Adrenal gland (tissue), 12 donors: ENCODE measurements around the gene FSTL5. TPM values are rescaled to one million over a fixed set of nuclear protein-coding genes. Genes with fewer than 3 reads are reported as not detected.

Experiments used
- DNase-seq, 7 donors: peaks; one replicate each; pipeline ENCODE4 v3.0.0-alpha.2; 2019 to 2020
- H3K27ac ChIP-seq, 5 donors: fragments of 200-600 bp; sonication (generic) in 4 of 5; 1 replicate in 3 of 5; 2 replicates in 2 of 5; pipeline versions ENCODE4 v1.5.1 to v1.8.0; 2016 to 2020; ENCODE audit warnings: mild to moderate bottlenecking in 1 of 5
- H3K27me3 ChIP-seq: fragments of 200-600 bp; 2 replicates; pipeline ENCODE4 v1.8.0; 2021
- H3K36me3 ChIP-seq, 2 donors: fragments of 200-600 bp; replicated peaks in 1 of 2; 1 replicate in 1 of 2; 2 replicates in 1 of 2; pipeline versions ENCODE4 v1.5.1 to v1.8.0; 2018 to 2022
- H3K4me1 ChIP-seq, 2 donors: fragments of 200-600 bp; replicated peaks in 1 of 2; 1 replicate in 1 of 2; 2 replicates in 1 of 2; pipeline versions ENCODE4 v1.5.1 to v1.8.0; 2018 to 2021
- H3K4me3 ChIP-seq, 4 donors: fragments of 200-600 bp; sonication (generic) in 3 of 4; one replicate each; pipeline ENCODE4 v1.5.1; 2016 to 2018
- H3K9me3 ChIP-seq, 3 donors: fragments of 200-600 bp; sonication (generic) in 1 of 3; replicated peaks in 1 of 3; 1 replicate in 2 of 3; 2 replicates in 1 of 3; pipeline versions ENCODE4 v1.5.1 to v1.8.0; 2016 to 2021
- CTCF ChIP-seq, 6 experiments: fragments of 450-650 bp in 4 of 6; fragments of 200-600 bp in 2 of 6; sonication (generic) in 1 of 6; IDR thresholded peaks; 1 replicate in 5 of 6; 2 replicates in 1 of 6; pipeline versions ENCODE4 v1.5.1 to v1.8.0; 2016 to 2021; ENCODE audit warnings: antibody characterized with exemption in 6 of 6, mild to moderate bottlenecking in 2 of 6, moderate library complexity in 1 of 6
- POLR2A ChIP-seq, 2 donors: fragments of 450-650 bp; IDR thresholded peaks; one replicate each; pipeline ENCODE4 v1.6.1; 2017; ENCODE audit warnings: antibody characterized with exemption in 2 of 2, mild to moderate bottlenecking in 2 of 2, moderate library complexity in 1 of 2
- WGBS, 4 donors: extraction: QIAGEN DNeasy Blood & Tissue Kit in 2 of 4; methylation state at CpG; one replicate each; pipeline versions ENCODE4 v1.1.5 to v1.1.7; 2013 to 2017; 5-methylcytosine and 5-hydroxymethylcytosine counted together
- intact Hi-C, 2 donors: fragments of 100-400 bp; cut with DNase I; formaldehyde crosslinking; loops; one replicate each; pipeline versions ENCODE4 v1.14.1 to v1.15.0; 2022 to 2023
- polyA plus RNA-seq, 3 donors: library from polyadenylated mRNA; stranded (reverse); fragments of 200-250 nt in 2 of 3; fragments of 350-450 nt in 1 of 3; fragmentation: Illumina TruSeq in 1 of 3; extraction: RNeasy Lipid Tissue Mini Kit (QIAGEN cat#74804) in 1 of 3; gene quantifications; one replicate each; pipeline ENCODE4 v1.2.3, GENCODE V29; 2013 to 2014
- total RNA-seq, 9 donors: library from RNA; depleted of rRNA in 4 of 9; stranded (reverse); fragments of >200 nt in 4 of 9; fragments of 120-200 nt in 1 of 9; fragmentation: NEBNext Ultra II Directional in 1 of 9; extraction: Animal tissue kit (Norgen Biotek cat#: 25700) in 1 of 9; gene quantifications; one replicate each; pipeline versions ENCODE4 v1.1.0 to v1.2.4, GENCODE V29; 2013 to 2023
- donor health status: healthy with polysubstance abuse.
- donor health status: Bipolar disorder and iron deficiency.
- donor health status: DM: yes; HTN: yes; CAD: no.
- donor health status: DM: no; HTN: no; CAD: no.
- donor health status: DM: no; HTN: no; CAD: no.
- donor health status: DM: yes; HTN: yes; CAD: no.

FSTL5 gene
- total and polyA plus RNA-seq, 12 donors = 0.10 to 7.7 (median 0.64) TPM; not detected in 3

- intact Hi-C loops = no loop called here
- no peaks in the 10 kb centered on the region for H3K4me1 ChIP-seq
- 57 to 74% (median 67%) methylated on average over 1 of the region's 1 CpG for WGBS, 4 donors
Observed at GRCh38 chr4:161916035-161916434, 247.8 kb downstream of the FSTL5 start.

DNA sequence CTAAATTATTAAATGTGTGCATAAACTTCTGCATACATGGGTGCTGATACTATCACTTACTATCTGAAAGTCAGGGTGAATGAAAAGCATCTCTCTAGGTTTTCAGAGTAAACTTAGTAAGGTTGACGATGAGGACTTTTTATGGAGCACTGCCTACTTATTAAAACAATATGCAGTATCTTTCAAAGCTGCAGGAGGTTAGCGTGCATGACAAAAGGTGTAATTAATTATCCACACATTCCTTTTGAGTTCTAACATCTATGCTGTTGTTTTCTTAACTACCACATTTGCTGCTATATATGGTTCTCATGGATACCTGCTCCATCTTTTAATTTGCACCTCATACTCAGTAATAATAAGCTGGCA, 256.2 kb downstream of the FSTL5 start:
- no peaks in the 10 kb centered on the region for H3K36me3 ChIP-seq
- DNase-seq = no peak
- no peak overlapping the region for H3K4me3 ChIP-seq
- H3K9me3 ChIP-seq = no peaks in the 10 kb centered on the region
- H3K27me3 ChIP-seq = no peaks in the 10 kb centered on the region
- no peak overlapping the region for H3K27ac ChIP-seq
- no peaks in the 10 kb centered on the region for H3K4me1 ChIP-seq
- intact Hi-C loops = no loop called here
- 69 to 81% (median 73%) methylated on average over 2 of the region's 2 CpGs for WGBS, 4 donors
- TF ChIP-seq CTCF (IDR thresholded peaks at IDR 0.05) (no peak), POLR2A (IDR thresholded peaks at IDR 0.05) (no peak)

More at GRCh38 chr4:161916035-161916434, 247.8 kb downstream of the FSTL5 start:
- Histone ChIP-seq H3K9me3 (no peaks in the 10 kb centered on the region), H3K4me3 (no peak overlapping the region), H3K36me3 (no peaks in the 10 kb centered on the region), H3K27me3 (no peaks in the 10 kb centered on the region), H3K27ac (no peak overlapping the region)
- TF ChIP-seq POLR2A (IDR thresholded peaks at IDR 0.05) (no peak), CTCF (IDR thresholded peaks at IDR 0.05) (no peak)
- no peak for DNase-seq

- Histone ChIP-seq H3K4me1 (no peaks in the 10 kb centered on the region), H3K27ac (no peak overlapping the region), H3K36me3 (no peaks in the 10 kb centered on the region), H3K4me3 (no peak overlapping the region), H3K9me3 (no peaks in the 10 kb centered on the region), H3K27me3 (no peaks in the 10 kb centered on the region)
- TF ChIP-seq CTCF (IDR thresholded peaks at IDR 0.05) (no peak), POLR2A (IDR thresholded peaks at IDR 0.05) (no peak)
- no peak for DNase-seq
- intact Hi-C loops = no loop called here
- 58 to 70% (median 59%) methylated on average over 4 of the region's 4 CpGs for WGBS, 4 donors
Observed at GRCh38 chr4:161906836-161907589, 256.8 kb downstream of the FSTL5 start.

DNA sequence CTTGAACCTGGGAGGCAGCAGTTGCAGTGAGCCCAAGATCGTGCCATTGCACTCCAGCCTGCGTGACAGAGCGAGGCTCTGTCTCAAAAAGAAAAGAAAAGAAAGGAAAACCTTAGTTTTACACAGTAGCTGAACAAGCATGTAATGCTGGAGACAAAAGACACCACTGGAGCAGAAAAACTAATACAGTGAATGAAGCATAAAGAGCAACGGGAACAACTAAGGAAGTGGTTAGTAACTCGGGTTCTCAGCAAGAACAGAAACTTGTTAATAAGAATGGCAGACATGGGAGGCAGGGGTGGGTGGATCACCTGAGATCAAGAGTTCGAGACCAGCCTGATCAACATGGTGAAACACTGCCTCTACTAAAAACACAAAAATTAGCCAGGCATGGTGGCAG, 263.7 kb downstream of the FSTL5 start:
- H3K4me1 ChIP-seq = no peaks in the 10 kb centered on the region
- H3K27me3 ChIP-seq = no peaks in the 10 kb centered on the region
- WGBS, 4 donors = 72 to 84% (median 78%) methylated on average over 6 of the region's 6 CpGs
- no peak overlapping the region for H3K27ac ChIP-seq
- no peaks in the 10 kb centered on the region for H3K9me3 ChIP-seq
- no peak overlapping the region for H3K4me3 ChIP-seq
- no peak for DNase-seq
- TF ChIP-seq POLR2A (IDR thresholded peaks at IDR 0.05) = no peak
- TF ChIP-seq CTCF (IDR thresholded peaks at IDR 0.05) = no peak
- intact Hi-C loops = no loop called here
- H3K36me3 ChIP-seq = no peaks in the 10 kb centered on the region
